ENCODE measurements around the gene NT5C3B. TPM values are rescaled to one million over a fixed set of nuclear protein-coding genes. Genes with fewer than 3 reads are reported as not detected.

Gene NT5C3B
- total and polyA plus RNA-seq, 3 donors from 2014 or later, result 61.9 to 214 (median 74.3) TPM

DNA sequence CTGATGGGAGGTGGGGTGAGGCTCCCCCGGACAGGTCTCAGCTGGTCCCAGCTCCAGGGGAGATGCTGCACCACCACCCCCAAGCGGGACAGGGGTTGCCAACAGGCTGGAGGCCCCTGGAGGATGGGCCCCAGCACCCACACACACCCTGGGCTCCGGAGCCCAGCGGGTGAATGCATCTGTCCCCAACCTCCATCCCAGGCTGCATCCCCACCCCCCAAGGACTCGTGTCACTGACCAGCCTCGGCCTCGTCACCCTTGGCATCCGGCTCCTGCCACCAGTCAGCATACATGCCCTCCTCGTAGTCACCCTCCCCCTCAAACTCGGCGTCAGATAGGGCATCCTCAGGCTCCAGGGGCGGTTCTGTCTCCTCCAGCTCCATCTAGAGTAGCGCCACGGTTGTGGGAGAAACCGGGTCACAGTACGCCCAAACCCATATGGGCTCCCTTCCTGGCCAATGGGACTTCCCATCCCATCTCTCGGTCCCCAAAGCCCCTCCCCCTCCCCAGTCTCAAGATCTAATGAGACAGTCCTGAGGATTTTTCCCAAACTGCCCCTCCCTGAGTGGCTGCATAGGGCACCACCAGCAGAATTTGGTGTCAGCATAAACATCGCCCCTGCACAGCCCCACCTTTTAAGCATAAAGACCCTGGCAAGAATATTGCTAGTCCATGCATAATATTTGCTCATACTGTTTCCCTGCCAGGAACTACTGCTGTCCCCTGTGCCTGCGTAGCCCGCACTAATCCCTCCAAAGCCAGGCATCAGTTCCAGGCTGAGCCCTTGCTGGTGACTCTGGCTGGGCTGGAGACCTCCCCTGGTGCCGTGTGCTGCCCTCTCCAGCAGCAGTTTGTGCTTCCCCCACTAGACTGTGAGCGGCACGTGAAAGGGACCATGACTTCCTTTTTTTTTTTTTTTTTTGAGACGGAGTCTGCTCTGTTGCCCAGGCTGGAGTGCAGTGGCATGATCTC lies 32.7 kb downstream of the NT5C3B start:
- Histone ChIP-seq H3K4me3 (no peak overlapping the region), H3K36me3 (ENCODE audit: low read depth, missing control alignments) (no peaks in the 10 kb centered on the region), H3K27ac (no peak overlapping the region), H3K9me3 (no peaks in the 10 kb centered on the region), H3K27me3 (no peaks in the 10 kb centered on the region), H3K4me1 (peaks cover 6% of the 10 kb centered on the region)
- WGBS, 2 donors, result 78 to 79% methylated on average over 15 to 24 of the region's 24 CpGs
- no peak for TF ChIP-seq POLR2A (IDR thresholded peaks at IDR 0.05)
- TF ChIP-seq, protein P1, sequence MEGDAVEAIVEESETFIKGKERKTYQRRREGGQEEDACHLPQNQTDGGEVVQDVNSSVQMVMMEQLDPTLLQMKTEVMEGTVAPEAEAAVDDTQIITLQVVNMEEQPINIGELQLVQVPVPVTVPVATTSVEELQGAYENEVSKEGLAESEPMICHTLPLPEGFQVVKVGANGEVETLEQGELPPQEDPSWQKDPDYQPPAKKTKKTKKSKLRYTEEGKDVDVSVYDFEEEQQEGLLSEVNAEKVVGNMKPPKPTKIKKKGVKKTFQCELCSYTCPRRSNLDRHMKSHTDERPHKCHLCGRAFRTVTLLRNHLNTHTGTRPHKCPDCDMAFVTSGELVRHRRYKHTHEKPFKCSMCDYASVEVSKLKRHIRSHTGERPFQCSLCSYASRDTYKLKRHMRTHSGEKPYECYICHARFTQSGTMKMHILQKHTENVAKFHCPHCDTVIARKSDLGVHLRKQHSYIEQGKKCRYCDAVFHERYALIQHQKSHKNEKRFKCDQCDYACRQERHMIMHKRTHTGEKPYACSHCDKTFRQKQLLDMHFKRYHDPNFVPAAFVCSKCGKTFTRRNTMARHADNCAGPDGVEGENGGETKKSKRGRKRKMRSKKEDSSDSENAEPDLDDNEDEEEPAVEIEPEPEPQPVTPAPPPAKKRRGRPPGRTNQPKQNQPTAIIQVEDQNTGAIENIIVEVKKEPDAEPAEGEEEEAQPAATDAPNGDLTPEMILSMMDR (IDR thresholded peaks at IDR 0.05), result no peak
- DNase-seq, result no peak
- intact Hi-C loops (cut with DNase I; ENCODE audit: low total_unique reads), result no loop called here

DNA sequence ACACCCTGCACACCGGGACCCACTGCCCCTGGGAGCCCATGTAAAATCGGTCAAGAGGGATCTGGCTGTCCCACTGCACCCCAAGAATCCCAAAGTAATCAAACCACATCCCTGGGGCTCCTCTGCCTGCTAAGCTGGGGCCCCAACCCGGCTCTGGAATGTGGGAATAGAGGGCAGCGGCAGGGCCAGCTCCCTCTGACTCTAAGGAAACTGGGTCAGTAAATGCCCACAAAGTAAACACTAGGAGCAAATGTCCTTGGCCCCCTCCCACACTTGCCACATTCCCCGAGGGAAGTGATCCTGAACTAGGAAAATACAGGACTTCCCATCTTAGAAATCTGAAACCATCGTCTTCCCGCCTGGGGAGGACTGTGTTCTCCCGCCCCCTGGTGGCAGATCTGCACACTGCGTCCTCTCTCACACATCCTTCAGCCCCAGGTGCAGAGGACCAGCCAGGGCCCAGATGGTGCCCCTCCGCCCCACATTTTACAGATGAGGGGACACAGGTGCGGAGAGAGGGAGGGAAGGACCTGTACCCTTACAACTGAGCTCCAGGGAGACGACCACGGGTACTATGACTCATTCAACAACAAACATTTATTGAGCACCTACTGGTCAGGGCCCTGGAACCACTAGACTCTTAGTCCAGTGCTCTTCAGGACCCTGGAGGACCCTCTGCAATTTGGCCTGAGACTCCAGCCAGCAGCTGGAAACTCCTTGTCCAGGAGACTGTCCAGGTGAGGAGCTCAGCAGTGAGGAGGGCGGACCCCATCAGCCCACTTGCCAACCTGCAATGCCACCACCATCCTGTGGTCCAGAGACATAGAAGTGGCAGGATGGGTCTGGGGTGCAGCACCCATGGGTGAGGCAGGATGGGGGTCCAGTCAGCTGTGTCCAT lies 34.4 kb downstream of the NT5C3B start:
- intact Hi-C loops (cut with DNase I; ENCODE audit: low total_unique reads), result no loop called here
- H3K4me1 ChIP-seq, result peaks cover 6% of the 10 kb centered on the region
- H3K27me3 ChIP-seq, result no peaks in the 10 kb centered on the region
- no peaks in the 10 kb centered on the region for H3K9me3 ChIP-seq
- H3K4me3 ChIP-seq, result no peak overlapping the region
- H3K27ac ChIP-seq, result no peak overlapping the region
- no peak for TF ChIP-seq POLR2A (IDR thresholded peaks at IDR 0.05)
- TF ChIP-seq, protein P1 (IDR thresholded peaks at IDR 0.05), result peak; percentile 95 to 98 (median 97)
- no peaks in the 10 kb centered on the region for H3K36me3 ChIP-seq (ENCODE audit: low read depth, missing control alignments)
- 28 to 44% methylated on average over 5 to 14 of the region's 14 CpGs for WGBS, 2 donors
- peak; percentile 89 for DNase-seq

DNA sequence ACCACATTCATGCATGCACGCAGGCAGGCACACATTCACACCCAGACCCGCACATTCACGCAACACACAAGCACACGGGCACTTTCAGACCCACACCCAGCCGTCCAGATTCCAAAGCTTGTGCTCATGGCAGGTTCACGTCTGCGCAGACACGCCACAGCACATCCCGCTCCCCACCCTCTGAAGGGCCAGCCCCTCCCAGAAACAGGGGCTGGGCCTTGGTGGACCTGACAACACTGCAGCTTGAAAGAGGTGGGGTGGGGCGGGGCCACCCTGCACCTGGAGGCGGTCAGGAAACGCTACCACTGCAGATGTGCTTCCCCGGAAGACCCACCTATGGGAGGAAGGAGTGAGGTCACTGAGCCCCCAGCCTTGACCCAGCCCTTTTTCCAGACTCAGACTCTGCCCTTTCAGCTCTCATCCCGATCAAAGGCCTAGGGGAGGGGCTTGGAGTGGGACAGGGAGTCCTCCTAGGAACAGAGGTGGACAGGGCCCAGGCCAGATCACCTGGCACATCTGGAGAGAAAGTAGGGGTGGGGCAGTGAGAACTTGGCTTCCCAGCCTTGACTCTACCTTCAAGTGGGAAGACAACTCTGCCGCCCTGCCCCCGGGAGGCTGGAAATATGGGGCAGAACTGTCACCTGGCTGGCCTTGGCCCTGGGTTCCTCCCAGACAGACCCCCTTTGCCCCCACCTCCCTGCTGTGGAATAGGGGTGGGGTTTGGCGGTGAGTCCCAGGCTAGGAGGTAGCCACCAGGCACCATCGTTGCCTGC lies 35.2 kb downstream of the NT5C3B start:
- Histone ChIP-seq H3K4me3 (no peak overlapping the region), H3K4me1 (peaks cover 6% of the 10 kb centered on the region)
- 55 to 63% methylated on average over 9 to 18 of the region's 18 CpGs for WGBS, 2 donors

DNA sequence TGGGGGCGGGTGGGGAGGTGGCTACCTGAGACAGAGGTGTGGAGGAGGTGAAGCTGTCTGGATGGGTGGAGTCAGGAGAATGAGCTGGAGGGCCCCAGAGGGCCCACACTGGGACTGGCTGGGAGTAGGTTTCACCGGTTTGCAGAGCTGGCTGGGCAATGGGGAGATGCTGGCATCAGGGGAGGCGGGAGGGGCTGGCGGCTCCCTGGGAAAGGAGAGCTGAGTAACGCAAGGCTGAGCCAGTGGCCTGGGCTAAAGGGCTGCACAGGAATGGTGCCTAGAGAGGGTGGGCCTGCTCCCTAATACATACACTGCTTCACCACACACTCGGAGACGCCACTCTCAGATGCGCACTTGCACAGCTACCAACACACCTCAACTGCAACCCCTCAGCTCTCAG lies 36.7 kb downstream of the NT5C3B start:
- intact Hi-C loops (cut with DNase I; ENCODE audit: low total_unique reads), result loop anchor here (10.0 kb wide), 1 partner anchor 65 kb away; the partner anchor contains the start of gene HAP1
- H3K27ac ChIP-seq, result no peak overlapping the region
- 94 to 100% methylated on average over 3 to 8 of the region's 8 CpGs for WGBS, 2 donors
- no peaks in the 10 kb centered on the region for H3K27me3 ChIP-seq
- no peak for DNase-seq
- no peak overlapping the region for H3K4me3 ChIP-seq
- H3K9me3 ChIP-seq, result no peaks in the 10 kb centered on the region
- H3K36me3 ChIP-seq (ENCODE audit: low read depth, missing control alignments), result no peaks in the 10 kb centered on the region
- peaks cover 6% of the 10 kb centered on the region for H3K4me1 ChIP-seq
- no peak for TF ChIP-seq POLR2A (IDR thresholded peaks at IDR 0.05)
- TF ChIP-seq, protein P1 (IDR thresholded peaks at IDR 0.05), result no peak

More for the DNA sequence above, 35.2 kb downstream of the NT5C3B start:
- no peak overlapping the region for H3K27ac ChIP-seq
- TF ChIP-seq POLR2A (IDR thresholded peaks at IDR 0.05), result no peak
- TF ChIP-seq, protein P1 (IDR thresholded peaks at IDR 0.05), result no peak
- no peaks in the 10 kb centered on the region for H3K36me3 ChIP-seq (ENCODE audit: low read depth, missing control alignments)
- DNase-seq, result no peak
- no peaks in the 10 kb centered on the region for H3K9me3 ChIP-seq
- H3K27me3 ChIP-seq, result no peaks in the 10 kb centered on the region
- intact Hi-C loops (cut with DNase I; ENCODE audit: low total_unique reads), result no loop called here
